Measurements from ENCODE around the gene BRME1.

The BRME1 gene

DNA sequence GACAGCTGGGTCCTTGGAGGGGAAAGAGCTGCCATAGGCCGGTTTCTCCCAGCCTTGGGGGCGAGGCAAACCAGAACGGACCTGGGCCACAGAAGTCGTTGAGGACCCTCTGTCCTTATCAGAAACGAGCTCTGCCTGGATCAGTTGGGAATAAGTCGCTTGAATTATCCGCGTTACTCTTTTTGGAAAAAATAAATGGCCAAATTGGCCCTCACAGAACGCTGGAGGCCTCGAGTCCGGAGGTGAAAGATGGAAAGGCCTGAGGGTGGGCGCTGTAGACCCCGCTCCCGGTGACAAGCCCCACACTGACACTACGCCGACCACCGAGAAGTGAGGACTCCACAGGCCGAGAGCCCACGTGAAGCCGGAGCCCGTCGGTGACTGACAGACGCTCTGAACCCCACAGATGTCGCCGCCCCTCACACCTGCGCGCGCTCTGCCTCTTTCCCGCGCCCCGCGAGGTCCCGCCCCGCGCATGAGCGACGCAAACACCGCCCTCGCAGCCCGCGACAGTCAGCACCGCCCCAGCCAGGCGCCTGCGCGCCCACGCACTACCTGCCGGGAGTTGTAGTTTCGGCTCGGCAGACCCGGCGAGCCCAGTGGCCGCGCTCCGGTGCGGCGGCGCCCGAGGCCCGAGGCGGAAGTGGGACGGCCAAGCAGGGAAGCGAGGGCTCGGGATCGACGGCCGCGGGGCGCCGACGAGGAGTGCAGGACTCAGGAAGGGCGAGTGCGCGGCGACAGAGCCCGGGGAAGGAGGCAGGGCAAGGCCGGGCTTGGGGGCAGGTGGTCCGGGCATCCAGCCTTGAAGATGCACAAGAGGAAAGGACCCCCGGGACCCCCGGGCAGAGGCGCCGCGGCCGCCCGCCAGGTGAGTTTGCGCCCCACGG is at the start of gene BRME1, which contains the start of gene CC2D1A:
Gene BRME1, minus strand, starts transcription at position 484 of the 887 bp plus-strand sequence. CDS start 1,225 bp downstream, outside the sequence.
Gene CC2D1A, plus strand, starts transcription at position 568 of the 887 bp plus-strand sequence. Its CDS starts 241 bp downstream, at position 809.
- H3K4me3 ChIP-seq (ENCODE audit: low read length): peak within 1 kb of the TSS; percentile 96
- H3K36me3 ChIP-seq (ENCODE audit: control insufficient read depth, insufficient read depth, low read length): no peaks in the 10 kb centered on the region
- no peaks in the 10 kb centered on the region for H3K9me3 ChIP-seq (ENCODE audit: control insufficient read depth, insufficient read depth, low read length)
- no CpG with 5 or more reads among the region's 86 CpGs for WGBS (ENCODE audit: insufficient coverage, insufficient read length)
- no peaks in the 10 kb centered on the region for H3K27me3 ChIP-seq (ENCODE audit: control insufficient read depth, insufficient read depth, low read length)
- peak; percentile 84 for DNase-seq (ENCODE audit: low read depth, low spot score)
- H3K27ac ChIP-seq (ENCODE audit: low read length): no peak within 1 kb of the TSS
- no peaks in the 10 kb centered on the region for H3K4me1 ChIP-seq (ENCODE audit: control insufficient read depth, insufficient read depth, low read length)

DNA sequence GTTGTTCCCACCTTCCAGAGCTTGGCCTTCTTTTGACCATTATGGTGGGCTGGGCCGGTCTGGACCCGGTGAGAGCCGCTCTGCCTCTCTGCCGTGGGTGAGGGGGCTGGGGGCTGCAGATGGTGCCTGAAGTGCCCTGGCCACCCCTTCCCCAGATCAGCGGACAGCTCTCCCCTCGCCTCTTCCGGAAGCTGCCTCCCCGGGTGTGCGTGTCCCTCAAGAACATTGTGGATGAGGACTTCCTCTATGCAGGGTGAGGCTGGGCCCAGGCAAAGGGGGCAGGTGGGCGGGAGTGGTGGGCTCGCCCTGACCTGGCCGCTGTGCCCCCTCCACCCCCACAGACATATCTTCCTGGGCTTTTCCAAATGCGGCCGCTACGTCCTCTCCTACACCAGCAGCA is 48.3 kb upstream of the BRME1 start:
- Histone ChIP-seq H3K27ac (ENCODE audit: low read length) (no peak overlapping the region), H3K9me3 (ENCODE audit: control insufficient read depth, insufficient read depth, low read length) (no peaks in the 10 kb centered on the region), H3K4me1 (ENCODE audit: control insufficient read depth, insufficient read depth, low read length) (peaks cover 3% of the 10 kb centered on the region; the same call in 1 of the 2 replicates), H3K27me3 (ENCODE audit: control insufficient read depth, insufficient read depth, low read length) (no peaks in the 10 kb centered on the region), H3K4me3 (ENCODE audit: low read length) (no peak overlapping the region), H3K36me3 (ENCODE audit: control insufficient read depth, insufficient read depth, low read length) (peaks cover 22% of the 10 kb centered on the region)
- WGBS (ENCODE audit: insufficient coverage, insufficient read length): no CpG with 5 or more reads among the region's 15 CpGs
- DNase-seq (ENCODE audit: low read depth, low spot score): no peak

DNA sequence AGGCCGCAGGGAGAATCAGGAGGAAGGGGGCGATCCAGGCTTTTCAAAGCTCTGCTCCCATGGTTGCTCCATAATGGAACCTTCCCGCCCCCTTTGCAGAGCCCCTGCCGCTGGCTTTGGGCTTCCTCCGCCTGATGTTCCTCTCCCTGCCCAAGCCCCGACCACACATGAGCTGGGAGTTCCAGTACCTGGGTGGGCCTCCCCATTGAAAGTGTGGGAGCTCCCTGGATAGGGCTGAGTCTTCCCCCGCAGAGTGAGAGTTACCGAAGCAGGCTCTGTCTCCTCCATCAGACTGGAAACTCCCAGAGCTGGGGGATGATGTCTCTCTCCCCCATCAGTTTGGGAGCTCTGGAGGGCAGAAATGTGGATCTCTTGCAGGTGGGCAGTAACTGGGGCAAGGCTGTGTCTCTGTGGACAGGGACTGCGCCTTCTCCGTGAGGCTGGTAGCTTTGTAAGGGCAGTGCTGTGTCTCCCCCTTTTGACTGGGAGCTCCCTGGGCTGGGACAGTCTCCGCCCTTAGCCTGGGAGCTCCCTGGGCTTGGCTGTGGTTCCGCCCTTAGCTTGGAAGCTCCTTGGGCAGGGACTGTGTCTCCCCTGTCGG is 47.1 kb upstream of the BRME1 start:
- no peak overlapping the region for H3K27ac ChIP-seq (ENCODE audit: low read length)

DNA sequence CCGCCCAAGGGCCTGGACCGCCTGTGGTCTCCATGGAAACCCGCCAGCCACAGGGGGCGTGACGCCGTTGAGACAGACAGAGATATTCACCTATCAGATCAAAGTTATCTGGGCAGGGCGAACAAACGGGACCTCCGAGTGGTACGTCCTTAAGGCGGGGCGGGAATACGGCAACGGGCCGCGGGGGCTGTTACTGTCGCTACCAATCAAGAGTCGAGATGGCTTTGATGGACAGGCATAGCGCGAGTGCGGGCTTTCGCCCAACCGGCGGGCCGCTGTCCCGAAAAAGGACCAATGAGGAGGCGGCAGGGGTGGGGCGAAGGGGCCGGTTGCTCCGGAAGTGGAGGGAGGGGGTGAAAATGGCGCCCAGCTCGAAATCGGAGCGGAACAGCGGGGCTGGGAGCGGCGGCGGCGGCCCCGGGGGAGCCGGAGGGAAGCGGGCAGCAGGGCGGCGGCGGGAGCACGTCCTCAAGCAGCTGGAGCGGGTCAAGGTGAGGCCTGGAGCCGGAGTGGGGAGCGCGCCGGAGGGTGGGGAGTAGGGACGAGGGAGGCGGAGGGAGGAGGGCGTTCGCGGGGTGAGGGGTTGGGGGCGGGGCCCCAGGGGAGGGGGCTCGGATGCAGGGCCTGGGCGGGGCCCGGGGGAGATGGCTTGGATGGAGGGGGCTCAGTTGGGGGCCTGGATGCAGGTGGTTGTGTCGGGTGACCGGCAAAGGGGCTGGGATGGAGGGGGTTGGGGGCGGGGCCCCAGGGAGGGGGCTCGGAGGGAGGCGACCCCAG is 46.4 kb upstream of the BRME1 start, which contains the start of gene DCAF15:
Gene DCAF15, plus strand, starts transcription at position 356 of the 777 bp plus-strand sequence. Its CDS starts 4 bp downstream, at position 360.
- Histone ChIP-seq H3K4me1 (ENCODE audit: control insufficient read depth, insufficient read depth, low read length) (peaks cover 3% of the 10 kb centered on the region; the same call in 1 of the 2 replicates), H3K4me3 (ENCODE audit: low read length) (peak within 1 kb of the TSS; percentile 93), H3K27ac (ENCODE audit: low read length) (no peak within 1 kb of the TSS), H3K36me3 (ENCODE audit: control insufficient read depth, insufficient read depth, low read length) (peaks cover 22% of the 10 kb centered on the region), H3K9me3 (ENCODE audit: control insufficient read depth, insufficient read depth, low read length) (no peaks in the 10 kb centered on the region), H3K27me3 (ENCODE audit: control insufficient read depth, insufficient read depth, low read length) (no peaks in the 10 kb centered on the region)
- no CpG with 5 or more reads among the region's 65 CpGs for WGBS (ENCODE audit: insufficient coverage, insufficient read length)
- DNase-seq (ENCODE audit: low read depth, low spot score): peak; percentile 95

More for the DNA sequence above, 47.1 kb upstream of the BRME1 start:
- no peak for DNase-seq (ENCODE audit: low read depth, low spot score)
- H3K4me1 ChIP-seq (ENCODE audit: control insufficient read depth, insufficient read depth, low read length): peaks cover 3% of the 10 kb centered on the region; the same call in 1 of the 2 replicates
- WGBS (ENCODE audit: insufficient coverage, insufficient read length): no CpG with 5 or more reads among the region's 13 CpGs
- peak overlapping the region; percentile 93 for H3K4me3 ChIP-seq (ENCODE audit: low read length)
- no peaks in the 10 kb centered on the region for H3K27me3 ChIP-seq (ENCODE audit: control insufficient read depth, insufficient read depth, low read length)
- peaks cover 22% of the 10 kb centered on the region for H3K36me3 ChIP-seq (ENCODE audit: control insufficient read depth, insufficient read depth, low read length)
- H3K9me3 ChIP-seq (ENCODE audit: control insufficient read depth, insufficient read depth, low read length): no peaks in the 10 kb centered on the region

DNA sequence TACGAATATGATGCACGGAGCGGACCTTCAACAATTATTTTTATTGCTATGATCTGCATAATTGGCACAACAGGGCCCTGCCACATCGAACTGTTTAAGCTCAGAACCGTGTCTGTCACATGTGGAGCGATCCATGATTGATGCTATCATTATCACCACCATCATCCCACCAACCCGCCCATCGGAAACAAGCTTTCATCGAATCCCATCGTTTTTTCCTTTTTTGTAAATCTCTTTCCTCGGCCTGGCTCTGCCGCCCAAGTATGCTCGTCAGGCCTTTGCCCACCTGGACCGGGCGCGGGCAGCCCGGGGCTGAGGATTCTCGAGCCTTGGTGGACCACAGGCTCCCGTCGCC is 45.9 kb upstream of the BRME1 start:
- no peak for DNase-seq (ENCODE audit: low read depth, low spot score)
- Histone ChIP-seq H3K27me3 (ENCODE audit: control insufficient read depth, insufficient read depth, low read length) (no peaks in the 10 kb centered on the region), H3K4me3 (ENCODE audit: low read length) (peak overlapping the region; percentile 43; the same call in 1 of the 2 replicates), H3K27ac (ENCODE audit: low read length) (no peak overlapping the region), H3K36me3 (ENCODE audit: control insufficient read depth, insufficient read depth, low read length) (peaks cover 17% of the 10 kb centered on the region), H3K4me1 (ENCODE audit: control insufficient read depth, insufficient read depth, low read length) (peaks cover 3% of the 10 kb centered on the region; the same call in 1 of the 2 replicates), H3K9me3 (ENCODE audit: control insufficient read depth, insufficient read depth, low read length) (no peaks in the 10 kb centered on the region)
- no CpG with 5 or more reads among the region's 20 CpGs for WGBS (ENCODE audit: insufficient coverage, insufficient read length)

DNA sequence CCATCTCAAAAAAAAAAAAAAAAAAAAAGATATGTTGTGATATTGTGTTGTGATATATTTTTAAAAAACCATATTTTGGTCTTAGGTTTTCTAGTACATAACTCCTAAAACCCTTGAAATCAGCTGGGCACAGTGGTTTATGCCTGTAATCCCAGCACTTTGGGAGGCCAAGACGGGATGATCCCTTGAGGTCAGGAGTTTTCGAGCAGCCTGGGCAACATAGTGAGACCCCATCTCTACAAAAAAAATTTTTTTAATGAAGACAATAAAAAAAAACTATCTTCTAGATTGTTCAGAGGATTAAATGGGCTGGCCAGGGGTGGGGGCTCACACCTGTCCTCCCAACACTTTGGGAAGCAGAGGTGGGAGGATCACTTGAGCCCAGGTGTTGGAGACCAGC is 45.1 kb upstream of the BRME1 start:
- Histone ChIP-seq H3K9me3 (ENCODE audit: control insufficient read depth, insufficient read depth, low read length) (no peaks in the 10 kb centered on the region), H3K4me1 (ENCODE audit: control insufficient read depth, insufficient read depth, low read length) (peaks cover 3% of the 10 kb centered on the region; the same call in 1 of the 2 replicates), H3K4me3 (ENCODE audit: low read length) (no peak overlapping the region), H3K27ac (ENCODE audit: low read length) (no peak overlapping the region), H3K27me3 (ENCODE audit: control insufficient read depth, insufficient read depth, low read length) (no peaks in the 10 kb centered on the region), H3K36me3 (ENCODE audit: control insufficient read depth, insufficient read depth, low read length) (peaks cover 11% of the 10 kb centered on the region)
- no CpG with 5 or more reads among the region's 2 CpGs for WGBS (ENCODE audit: insufficient coverage, insufficient read length)
- no peak for DNase-seq (ENCODE audit: low read depth, low spot score)

DNA sequence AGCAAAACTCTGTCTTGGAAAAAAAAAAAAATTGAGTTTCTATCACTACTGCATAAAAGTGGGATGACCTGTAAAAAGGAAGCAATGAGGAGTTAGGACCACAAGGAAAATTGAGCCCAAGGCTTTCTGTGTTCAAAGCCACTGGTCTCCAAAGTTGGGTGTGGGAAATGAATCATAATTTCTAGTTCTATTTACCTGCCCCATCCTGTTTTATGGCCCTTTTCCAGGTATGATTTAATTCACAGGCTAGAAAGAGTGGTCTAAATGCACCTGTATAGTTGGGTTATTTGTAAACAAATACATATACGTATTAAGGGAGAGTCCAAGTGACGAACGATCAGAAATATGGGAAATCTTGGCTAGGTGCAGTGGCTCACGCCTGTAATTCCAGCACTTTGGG is 40.5 kb upstream of the BRME1 start:
- no CpG with 5 or more reads among the region's 4 CpGs for WGBS (ENCODE audit: insufficient coverage, insufficient read length)
- DNase-seq (ENCODE audit: low read depth, low spot score): no peak
- no peaks in the 10 kb centered on the region for H3K9me3 ChIP-seq (ENCODE audit: control insufficient read depth, insufficient read depth, low read length)
- 0 out of 2 replicates have a peak, but pooled peaks cover 1% of the 10 kb centered on the region for H3K27me3 ChIP-seq (ENCODE audit: control insufficient read depth, insufficient read depth, low read length)
- H3K27ac ChIP-seq (ENCODE audit: low read length): no peak overlapping the region
- H3K4me3 ChIP-seq (ENCODE audit: low read length): no peak overlapping the region
- H3K36me3 ChIP-seq (ENCODE audit: control insufficient read depth, insufficient read depth, low read length): peaks cover 2% of the 10 kb centered on the region; the same call in 1 of the 2 replicates
- H3K4me1 ChIP-seq (ENCODE audit: control insufficient read depth, insufficient read depth, low read length): no peaks in the 10 kb centered on the region

DNA sequence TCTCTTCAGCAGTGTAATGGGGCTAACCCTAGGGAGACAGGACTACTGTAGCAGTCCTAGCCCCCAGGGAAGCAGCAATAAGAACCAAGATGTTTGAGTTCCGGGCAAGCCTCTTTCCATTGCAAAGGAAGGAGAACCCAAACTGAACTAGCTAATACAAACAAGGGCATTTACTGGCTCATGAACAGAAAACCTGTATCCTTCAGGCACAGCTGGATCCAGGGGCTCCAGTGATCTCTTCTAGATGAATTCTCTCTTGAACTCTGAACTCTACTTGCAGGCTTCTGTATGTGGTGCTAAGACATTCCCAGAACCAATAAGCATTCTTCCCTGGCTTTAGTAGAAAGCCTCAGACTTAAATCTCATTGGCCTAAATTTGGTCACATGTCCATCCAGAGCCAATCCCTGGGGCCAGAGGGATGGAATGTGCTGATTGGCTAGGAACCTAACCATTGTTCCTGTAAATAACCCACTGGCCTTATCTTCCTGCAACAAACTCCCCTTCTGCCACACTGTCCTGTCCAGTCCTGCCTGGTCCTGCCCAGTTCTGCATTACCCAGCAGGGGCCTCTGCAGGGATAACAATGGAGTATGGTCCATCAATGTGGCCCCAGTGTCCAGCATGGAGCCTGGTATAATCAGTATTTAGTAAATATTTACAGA is 36.2 kb upstream of the BRME1 start:
- H3K4me1 ChIP-seq (ENCODE audit: control insufficient read depth, insufficient read depth, low read length): peaks cover 7% of the 10 kb centered on the region
- H3K27ac ChIP-seq (ENCODE audit: low read length): no peak overlapping the region
- no peaks in the 10 kb centered on the region for H3K9me3 ChIP-seq (ENCODE audit: control insufficient read depth, insufficient read depth, low read length)
- H3K27me3 ChIP-seq (ENCODE audit: control insufficient read depth, insufficient read depth, low read length): 0 out of 2 replicates have a peak, but pooled peaks cover 1% of the 10 kb centered on the region
- no CpG with 5 or more reads among the region's 1 CpG for WGBS (ENCODE audit: insufficient coverage, insufficient read length)
- H3K36me3 ChIP-seq (ENCODE audit: control insufficient read depth, insufficient read depth, low read length): peaks cover 2% of the 10 kb centered on the region; the same call in 1 of the 2 replicates
- H3K4me3 ChIP-seq (ENCODE audit: low read length): no peak overlapping the region
- no peak for DNase-seq (ENCODE audit: low read depth, low spot score)

DNA sequence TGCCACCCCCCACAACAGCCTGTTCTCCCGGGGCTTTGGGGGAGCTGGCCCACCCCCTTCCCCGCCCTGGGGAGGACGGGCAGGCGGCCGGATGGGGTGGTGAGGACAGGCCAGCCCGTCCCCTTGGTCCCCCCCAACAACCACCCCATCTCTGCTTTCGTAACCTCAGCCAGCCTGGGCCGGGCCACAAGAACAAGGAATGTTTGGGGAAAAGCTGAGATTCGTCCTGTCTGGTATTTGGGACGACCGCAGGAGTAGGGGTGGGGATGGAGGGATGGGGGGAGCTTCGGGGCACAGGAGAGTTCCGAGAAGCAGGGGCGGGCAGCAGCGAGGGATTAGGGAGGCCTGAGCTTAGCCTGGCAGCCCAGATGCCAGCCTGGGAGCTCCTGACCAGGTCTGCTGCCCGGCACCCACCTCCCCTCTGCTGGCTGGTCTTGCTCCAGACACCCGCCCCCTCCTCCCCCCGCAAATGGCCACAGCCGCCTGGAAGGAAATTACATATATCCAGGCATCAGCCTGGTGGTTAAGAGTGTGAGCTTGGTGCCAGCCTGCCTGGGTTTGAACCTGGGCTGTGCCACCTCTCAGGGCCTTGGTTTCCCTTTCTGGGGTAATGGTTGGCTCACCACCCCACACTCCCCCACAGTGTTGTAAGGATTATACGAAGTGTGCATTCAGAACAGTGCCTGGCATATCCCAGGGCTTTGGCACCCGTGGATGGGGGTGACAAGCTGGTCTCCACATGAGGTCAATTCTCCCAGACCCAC is 32.6 kb upstream of the BRME1 start, which contains the start of gene PODNL1:
Gene PODNL1, minus strand, starts transcription at position 117 of the 764 bp plus-strand sequence. CDS start 236 bp downstream, outside the sequence.
- no peak within 1 kb of the TSS for H3K4me3 ChIP-seq (ENCODE audit: low read length)
- peaks cover 2% of the 10 kb centered on the region; the same call in 1 of the 2 replicates for H3K36me3 ChIP-seq (ENCODE audit: control insufficient read depth, insufficient read depth, low read length)
- no peak for DNase-seq (ENCODE audit: low read depth, low spot score)
- H3K27ac ChIP-seq (ENCODE audit: low read length): no peak within 1 kb of the TSS
- 0 out of 2 replicates have a peak, but pooled peaks cover 1% of the 10 kb centered on the region for H3K27me3 ChIP-seq (ENCODE audit: control insufficient read depth, insufficient read depth, low read length)
- no CpG with 5 or more reads among the region's 21 CpGs for WGBS (ENCODE audit: insufficient coverage, insufficient read length)
- peaks cover 12% of the 10 kb centered on the region for H3K4me1 ChIP-seq (ENCODE audit: control insufficient read depth, insufficient read depth, low read length)
- H3K9me3 ChIP-seq (ENCODE audit: control insufficient read depth, insufficient read depth, low read length): no peaks in the 10 kb centered on the region
